K562 (cell line): Measurements from ENCODE around the gene CBX3. TPM values are rescaled to one million over a fixed set of nuclear protein-coding genes. Genes with fewer than 3 reads are reported as not detected.

Source experiments
- DDX20 ChIP-seq: fragments of 450-650 bp; IDR thresholded peaks from 2 replicates; pipeline ENCODE4 v1.6.1; 2016; ENCODE audit warnings: missing genetic modification characterization, low read depth, mild to moderate bottlenecking, missing compliant biosample characterization, moderate library complexity
- EHMT2 ChIP-seq: fragments of 450-650 bp; IDR thresholded peaks from 2 replicates; pipeline ENCODE4 v1.6.1; 2018; ENCODE audit warnings: antibody characterized with exemption
- HNRNPUL1 ChIP-seq: fragments of 200-400 bp; formaldehyde crosslinking; IDR thresholded peaks from 2 replicates; pipeline ENCODE4 v1.6.1; 2017; ENCODE audit warnings: low read length
- POLR3A ChIP-seq: IDR thresholded peaks from 2 replicates; pipeline ENCODE4 v1.6.1; 2011; ENCODE audit warnings: borderline replicate concordance, mild to moderate bottlenecking, moderate library complexity; ENCODE audit not compliant: insufficient read length, insufficient read depth; ENCODE audit errors: extremely low read depth
- SP2 ChIP-seq: IDR thresholded peaks from 2 replicates; pipeline ENCODE4 v1.6.1; 2011; ENCODE audit warnings: mild to moderate bottlenecking, low read depth, low read length, moderate library complexity; ENCODE audit not compliant: poor library complexity, severe bottlenecking; ENCODE audit errors: extremely low read depth
- ZKSCAN1 ChIP-seq: fragments of 150-350 bp; IDR thresholded peaks from 2 replicates; pipeline ENCODE4 v1.6.1; 2016; ENCODE audit warnings: low read depth, low read length
- ZNF212 ChIP-seq: fragments of 450-650 bp; formaldehyde crosslinking; IDR thresholded peaks from 2 replicates; pipeline ENCODE4 v1.4.0; 2020; ENCODE audit warnings: mild to moderate bottlenecking
- polyA plus RNA-seq, 8 experiments: library from polyadenylated mRNA; depleted of rRNA in 4 of 8; stranded (reverse) in 5 of 8; unstranded in 3 of 8; fragments of >200 nt; fragmentation: Nextera tagmentation in 2 of 8; fragmentation: Illumina TruSeq in 1 of 8; extraction: Ambion mirVana in 2 of 8; extraction: Trizol in 1 of 8; gene quantifications; 2 replicates each; pipeline versions ENCODE4 v1.2.1 to v1.2.3, GENCODE V29; 2011 to 2014; ENCODE audit warnings: inconsistent platforms in 1 of 8, missing spikeins in 1 of 8
- total RNA-seq, 7 experiments: library from RNA; depleted of rRNA in 6 of 7; stranded (reverse); fragments of >200 nt in 6 of 7; fragmentation: Illumina TruSeq in 2 of 7; extraction: Trizol in 2 of 7; gene quantifications; 2 replicates each; pipeline versions ENCODE4 v1.2.1 to v1.2.3, GENCODE V29; 2011 to 2021; ENCODE audit warnings: low replicate concordance in 1 of 7
- TF ChIP-seq, protein P1 (sequence below), 2 experiments: fragments of 450-650 bp; formaldehyde crosslinking in 1 of 2; IDR thresholded peaks; 2 replicates each; pipeline versions ENCODE4 v1.4.0 to v1.6.1; 2014 to 2020; ENCODE audit warnings: mild to moderate bottlenecking in 2 of 2, borderline replicate concordance in 1 of 2, low read depth in 1 of 2
- TF ChIP-seq, protein P2 (sequence below): fragments of 450-650 bp; formaldehyde crosslinking; IDR thresholded peaks from 2 replicates; pipeline ENCODE4 v1.4.0; 2020; ENCODE audit warnings: mild to moderate bottlenecking, moderate library complexity
- TF ChIP-seq, protein P3 (sequence below), 3 experiments: fragments of 200-800 bp in 1 of 3; sonication (Bioruptor generic) in 1 of 3; sonication (generic) in 1 of 3; formaldehyde crosslinking in 1 of 3; IDR thresholded peaks; 2 replicates each; pipeline versions ENCODE4 v1.6.1 to v1.8.0; 2016 to 2022; ENCODE audit warnings: mild to moderate bottlenecking in 2 of 3, missing compliant biosample characterization in 2 of 3, missing genetic modification characterization in 2 of 3, missing genetic modification reagents in 1 of 3

CBX3 gene
- total and polyA plus RNA-seq, 9 of the 15 experiments (the other 6 are each of a cell fraction or from before 2014, with no cell fraction given) = 198 to 413 (median 328) TPM

DNA sequence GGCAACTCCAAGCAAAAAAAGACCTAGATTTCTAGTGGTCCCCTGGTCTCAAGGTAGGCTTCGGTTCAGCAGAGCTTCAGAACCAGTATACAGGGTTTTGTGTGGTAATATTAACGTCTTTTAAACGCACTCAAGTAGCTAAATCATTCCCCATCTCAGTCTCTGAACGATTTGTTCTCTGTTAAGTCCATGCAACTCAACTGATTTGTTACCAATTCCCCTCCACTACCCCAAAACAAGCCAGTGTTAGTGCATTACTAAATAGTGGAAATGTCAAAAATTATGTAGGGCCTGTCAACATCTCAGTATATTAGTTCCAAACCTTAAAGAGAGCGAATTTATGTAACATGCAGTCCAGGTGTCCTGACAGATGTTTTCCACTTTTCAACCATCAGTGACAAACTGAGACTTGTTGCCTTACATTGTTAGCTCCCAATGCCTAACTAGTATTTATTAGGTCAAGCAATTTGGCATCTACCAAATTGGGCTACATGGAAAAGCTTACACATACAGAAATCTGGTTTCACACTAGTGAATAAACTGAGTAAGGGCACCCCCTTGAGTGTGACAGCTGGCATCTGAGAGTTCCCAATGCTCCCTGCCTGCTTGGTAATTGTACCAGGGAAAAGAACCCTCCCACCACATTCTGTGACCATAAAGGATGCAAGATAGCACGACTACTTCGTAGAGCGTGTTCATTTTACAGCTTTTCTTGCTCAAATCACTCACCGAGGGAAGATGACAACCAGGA, 13.2 kb upstream of the CBX3 start (continued):
- TF ChIP-seq POLR3A = no peak
- TF ChIP-seq, protein P1, sequence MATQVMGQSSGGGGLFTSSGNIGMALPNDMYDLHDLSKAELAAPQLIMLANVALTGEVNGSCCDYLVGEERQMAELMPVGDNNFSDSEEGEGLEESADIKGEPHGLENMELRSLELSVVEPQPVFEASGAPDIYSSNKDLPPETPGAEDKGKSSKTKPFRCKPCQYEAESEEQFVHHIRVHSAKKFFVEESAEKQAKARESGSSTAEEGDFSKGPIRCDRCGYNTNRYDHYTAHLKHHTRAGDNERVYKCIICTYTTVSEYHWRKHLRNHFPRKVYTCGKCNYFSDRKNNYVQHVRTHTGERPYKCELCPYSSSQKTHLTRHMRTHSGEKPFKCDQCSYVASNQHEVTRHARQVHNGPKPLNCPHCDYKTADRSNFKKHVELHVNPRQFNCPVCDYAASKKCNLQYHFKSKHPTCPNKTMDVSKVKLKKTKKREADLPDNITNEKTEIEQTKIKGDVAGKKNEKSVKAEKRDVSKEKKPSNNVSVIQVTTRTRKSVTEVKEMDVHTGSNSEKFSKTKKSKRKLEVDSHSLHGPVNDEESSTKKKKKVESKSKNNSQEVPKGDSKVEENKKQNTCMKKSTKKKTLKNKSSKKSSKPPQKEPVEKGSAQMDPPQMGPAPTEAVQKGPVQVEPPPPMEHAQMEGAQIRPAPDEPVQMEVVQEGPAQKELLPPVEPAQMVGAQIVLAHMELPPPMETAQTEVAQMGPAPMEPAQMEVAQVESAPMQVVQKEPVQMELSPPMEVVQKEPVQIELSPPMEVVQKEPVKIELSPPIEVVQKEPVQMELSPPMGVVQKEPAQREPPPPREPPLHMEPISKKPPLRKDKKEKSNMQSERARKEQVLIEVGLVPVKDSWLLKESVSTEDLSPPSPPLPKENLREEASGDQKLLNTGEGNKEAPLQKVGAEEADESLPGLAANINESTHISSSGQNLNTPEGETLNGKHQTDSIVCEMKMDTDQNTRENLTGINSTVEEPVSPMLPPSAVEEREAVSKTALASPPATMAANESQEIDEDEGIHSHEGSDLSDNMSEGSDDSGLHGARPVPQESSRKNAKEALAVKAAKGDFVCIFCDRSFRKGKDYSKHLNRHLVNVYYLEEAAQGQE (IDR thresholded peaks at IDR 0.05; ENCODE audit: borderline replicate concordance) = no peak
- TF ChIP-seq, protein P1 (CRISPR knock-in tag; IDR thresholded peaks at IDR 0.05; ENCODE audit: low read depth) = no peak
- no peak for TF ChIP-seq ZKSCAN1
- TF ChIP-seq EHMT2 = no peak
- peak; percentile 12 for TF ChIP-seq HNRNPUL1
- no peak for TF ChIP-seq SP2
- TF ChIP-seq DDX20 = no peak
- TF ChIP-seq, protein P2, sequence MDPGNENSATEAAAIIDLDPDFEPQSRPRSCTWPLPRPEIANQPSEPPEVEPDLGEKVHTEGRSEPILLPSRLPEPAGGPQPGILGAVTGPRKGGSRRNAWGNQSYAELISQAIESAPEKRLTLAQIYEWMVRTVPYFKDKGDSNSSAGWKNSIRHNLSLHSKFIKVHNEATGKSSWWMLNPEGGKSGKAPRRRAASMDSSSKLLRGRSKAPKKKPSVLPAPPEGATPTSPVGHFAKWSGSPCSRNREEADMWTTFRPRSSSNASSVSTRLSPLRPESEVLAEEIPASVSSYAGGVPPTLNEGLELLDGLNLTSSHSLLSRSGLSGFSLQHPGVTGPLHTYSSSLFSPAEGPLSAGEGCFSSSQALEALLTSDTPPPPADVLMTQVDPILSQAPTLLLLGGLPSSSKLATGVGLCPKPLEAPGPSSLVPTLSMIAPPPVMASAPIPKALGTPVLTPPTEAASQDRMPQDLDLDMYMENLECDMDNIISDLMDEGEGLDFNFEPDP (CRISPR knock-in tag) = no peak; the same call in none of the 2 replicates
- TF ChIP-seq, protein P3, sequence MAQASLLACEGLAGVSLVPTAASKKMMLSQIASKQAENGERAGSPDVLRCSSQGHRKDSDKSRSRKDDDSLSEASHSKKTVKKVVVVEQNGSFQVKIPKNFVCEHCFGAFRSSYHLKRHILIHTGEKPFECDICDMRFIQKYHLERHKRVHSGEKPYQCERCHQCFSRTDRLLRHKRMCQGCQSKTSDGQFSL (CRISPR knock-in tag; IDR thresholded peaks at IDR 0.05) = no peak; the same call in 1 of the 2 replicates
- TF ChIP-seq, protein P3 (tag; IDR thresholded peaks at IDR 0.05) = no peak
- no peak for TF ChIP-seq ZNF212 (CRISPR knock-in tag)
